UCSD-AML1 (cell line): ENCODE measurements around the gene CSNK2A2.

Source experiments
- DNase-seq: peaks from one replicate; lab custom pipeline; 2025; ENCODE audit not compliant: unreplicated experiment; lab: John Stamatoyannopoulos, UW

Gene CSNK2A2

DNA sequence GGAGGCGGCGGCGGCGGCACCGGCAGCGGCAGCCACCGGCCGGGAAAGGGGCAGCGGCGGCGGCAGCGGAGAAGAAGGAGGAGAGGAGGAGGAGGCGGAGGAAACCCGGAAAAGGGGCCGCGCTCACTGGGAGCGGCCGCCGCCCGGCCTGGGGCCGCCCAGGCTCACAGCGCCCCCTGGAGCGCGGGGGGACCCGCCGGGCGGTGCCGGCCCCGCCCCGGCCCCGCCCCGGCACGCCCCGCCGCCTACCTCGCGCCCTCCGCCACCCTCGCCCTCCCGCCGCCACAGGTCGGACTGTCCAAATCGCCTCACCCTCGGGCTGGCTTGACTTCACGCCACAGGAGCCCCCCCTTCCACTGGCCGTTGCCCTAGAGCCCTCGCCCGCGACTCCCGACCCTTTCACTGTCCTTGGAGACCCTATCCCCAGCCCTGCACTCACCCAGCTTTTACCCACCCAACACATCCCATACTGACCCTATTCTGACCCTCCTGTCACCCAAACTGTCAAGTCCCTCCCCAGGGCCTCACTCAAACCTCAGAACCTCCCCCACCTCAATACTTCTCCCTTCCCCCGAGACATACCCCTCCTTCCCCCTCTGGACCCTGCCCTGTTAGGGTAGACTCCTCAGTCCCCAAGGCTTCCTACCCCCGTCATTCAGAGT is at the start of gene CSNK2A2:
Gene CSNK2A2 (minus strand): TSS at position 85 of the 662 bp plus-strand sequence. CDS start 370 bp downstream, outside the sequence.
- peak; percentile 82 for DNase-seq

- DNase-seq: no peak
Measured at GRCh38 chr16:58243528-58244004, 45.7 kb upstream of the CSNK2A2 start.

DNA sequence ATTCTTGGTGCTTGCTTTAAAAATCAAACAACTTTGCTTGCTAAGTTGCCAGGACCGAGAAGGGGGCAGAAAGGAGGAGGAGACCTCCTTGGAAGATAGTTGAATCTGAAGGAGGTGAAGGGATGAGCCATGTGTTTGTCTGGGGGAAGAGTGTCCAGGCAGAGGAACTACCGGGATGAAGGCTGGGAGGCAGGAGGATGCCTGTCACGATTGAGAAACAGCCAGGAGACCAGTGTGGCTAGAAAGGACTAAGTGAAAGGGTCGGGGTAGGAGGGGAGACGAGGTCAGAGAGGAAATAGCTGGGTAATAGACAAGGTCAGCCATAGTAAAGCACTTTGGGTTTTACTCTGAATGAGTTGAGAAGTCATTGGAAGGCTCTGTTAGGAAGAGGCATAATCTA is 38.9 kb upstream of the CSNK2A2 start:
- no peak for DNase-seq

GRCh38 chr16:58236231-58236690 is 38.4 kb upstream of the CSNK2A2 start:
- peak; percentile 46 for DNase-seq

GRCh38 chr16:58235663-58236062 is 37.8 kb upstream of the CSNK2A2 start:
- no peak for DNase-seq

DNA sequence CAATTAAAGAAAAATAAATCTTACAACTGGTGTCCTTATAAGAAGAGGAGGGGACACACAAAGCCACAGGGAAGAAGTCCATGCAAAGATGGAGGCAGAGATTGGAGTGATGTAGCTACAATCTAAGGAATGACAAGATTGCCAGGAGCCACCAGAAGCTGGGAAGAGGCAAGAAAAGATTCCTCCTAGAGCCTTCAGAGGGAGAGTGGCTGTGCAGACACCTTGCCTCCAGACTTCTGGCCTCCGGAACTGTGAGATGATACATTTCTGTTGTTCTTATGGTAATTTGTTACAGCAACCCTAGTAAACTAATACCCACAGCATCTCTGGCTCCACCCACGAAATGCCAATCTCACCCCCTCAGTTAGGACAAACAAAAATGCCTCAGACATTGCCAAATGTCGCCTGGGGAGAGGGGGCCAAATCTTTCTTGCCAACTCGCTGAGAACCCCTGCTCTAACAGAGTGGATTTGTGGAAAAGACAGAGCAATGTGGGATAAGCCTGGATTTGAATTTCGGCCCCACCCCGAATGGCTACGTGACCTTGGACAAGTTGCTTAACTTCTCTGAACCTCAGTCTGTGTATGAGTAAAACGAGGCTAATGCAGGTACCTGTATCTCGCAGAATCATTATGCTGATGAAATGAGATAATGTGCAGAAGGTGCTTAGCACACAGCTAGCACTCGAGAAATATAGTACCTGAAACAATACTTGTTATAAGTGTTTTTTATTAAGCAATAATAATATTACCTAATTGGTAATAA is 37.1 kb upstream of the CSNK2A2 start:
- no peak for DNase-seq

DNA sequence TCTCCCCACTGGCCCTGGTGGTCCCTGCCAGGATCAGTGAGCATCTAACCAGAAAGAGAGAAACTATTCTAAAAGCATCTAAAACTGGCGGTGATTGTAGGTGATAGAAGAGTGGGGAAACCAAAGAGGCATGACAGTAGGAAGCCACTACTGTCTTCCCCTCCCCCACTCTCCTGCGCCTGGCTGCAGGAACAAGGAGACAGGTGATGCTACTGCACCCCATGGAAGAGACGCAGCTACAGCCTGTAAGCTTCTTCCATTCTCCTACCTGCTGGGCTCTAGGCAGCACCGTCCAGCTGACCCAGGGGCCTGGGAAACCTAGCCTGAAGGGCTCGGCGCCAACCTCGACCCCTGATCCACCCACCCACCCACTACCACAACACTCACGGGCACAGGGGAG is 32.4 kb upstream of the CSNK2A2 start:
- DNase-seq: no peak

GRCh38 chr16:58226790-58227189 is 28.9 kb upstream of the CSNK2A2 start:
- DNase-seq: no peak

GRCh38 chr16:58225965-58226602 is 28.2 kb upstream of the CSNK2A2 start:
- no peak for DNase-seq

DNA sequence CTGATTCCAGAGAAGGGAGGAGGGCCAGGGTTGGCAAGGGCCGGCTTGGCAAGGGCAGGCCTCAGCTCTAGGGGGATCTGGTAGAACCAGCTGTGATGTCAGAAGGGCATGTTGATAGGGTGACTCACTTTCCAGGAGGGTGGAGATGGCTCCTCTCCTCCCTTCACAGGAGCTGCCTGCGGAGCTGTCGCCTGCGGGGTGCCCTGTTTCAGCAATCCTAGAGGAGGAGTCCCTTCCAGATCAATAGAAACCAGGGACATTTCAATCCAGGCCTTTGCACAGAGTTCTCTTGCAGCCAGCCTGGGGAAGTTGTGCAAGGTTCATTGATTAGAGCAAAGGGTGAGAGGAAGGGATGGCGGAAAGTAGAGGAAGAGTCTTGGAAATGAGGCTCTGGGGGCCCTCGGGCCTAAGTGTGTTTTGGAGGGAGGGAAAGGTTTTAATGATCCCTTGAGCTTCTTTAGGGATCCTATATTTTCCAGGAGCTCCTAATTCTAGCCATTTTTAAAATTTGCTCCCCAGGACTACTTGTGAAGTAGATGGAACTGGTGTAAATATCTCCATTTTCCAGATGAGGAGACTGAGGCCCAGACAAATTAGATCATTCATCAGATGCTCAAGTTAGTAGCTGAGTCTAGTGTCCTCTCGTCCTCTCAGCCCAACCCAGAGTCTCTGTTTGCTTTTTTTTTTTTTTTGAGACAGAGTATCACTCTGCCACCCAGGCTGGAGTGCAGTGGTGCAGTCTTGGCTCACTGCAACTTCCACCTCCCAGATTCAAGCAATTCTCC is 24.8 kb upstream of the CSNK2A2 start:
- no peak for DNase-seq

DNA sequence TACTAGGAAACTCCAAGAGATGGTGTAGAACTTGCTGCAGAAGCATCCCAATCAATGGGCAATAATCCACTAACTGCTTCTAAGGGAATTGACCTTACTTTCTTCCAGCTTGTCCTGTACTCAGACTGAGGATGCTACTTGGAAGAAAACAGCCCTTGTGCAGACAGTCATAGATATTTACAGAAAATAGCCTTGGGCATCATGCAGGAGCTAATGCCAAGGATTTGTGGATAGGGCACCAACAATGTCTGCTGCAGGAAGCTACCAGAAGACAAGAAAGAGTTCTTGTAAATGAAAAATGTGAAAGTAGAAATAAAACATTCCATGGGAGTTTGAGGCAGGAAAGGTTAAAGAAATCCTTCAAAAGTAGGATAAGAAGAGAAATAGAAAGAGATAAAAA is 21.5 kb upstream of the CSNK2A2 start:
- no peak for DNase-seq

GRCh38 chr16:58218786-58219185 is 20.9 kb upstream of the CSNK2A2 start:
- no peak for DNase-seq

DNA sequence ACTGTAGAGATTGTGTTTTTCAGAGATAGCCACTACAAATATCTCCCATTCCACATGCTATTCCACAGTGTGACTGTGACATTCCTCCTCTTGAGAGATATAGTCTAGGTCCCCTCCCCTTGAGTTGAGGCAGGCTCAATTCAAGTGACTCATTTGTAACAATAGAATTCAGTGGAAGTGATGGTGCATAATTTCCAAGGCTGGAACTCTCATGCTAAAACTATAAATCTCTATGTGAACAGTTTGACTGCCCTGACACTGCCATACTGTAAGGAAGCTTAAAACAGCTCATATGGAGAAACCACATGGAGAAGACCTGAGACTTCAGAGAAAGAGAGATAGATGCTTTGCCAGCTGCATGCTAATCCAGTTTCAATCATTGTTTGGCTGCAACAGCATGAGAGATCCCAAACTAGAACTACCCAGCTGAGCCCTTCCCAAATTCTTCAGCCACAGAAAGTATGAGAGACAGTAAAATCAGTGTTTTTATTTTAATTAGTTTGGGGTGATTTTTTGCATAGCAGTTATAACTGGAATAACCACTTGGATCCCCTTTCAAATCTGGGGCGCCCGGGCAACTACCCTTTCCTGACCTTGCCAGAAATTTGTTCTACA is 19.5 kb upstream of the CSNK2A2 start:
- DNase-seq: no peak

- no peak for DNase-seq
Measured at GRCh38 chr16:58212824-58213655, 15.1 kb upstream of the CSNK2A2 start.

GRCh38 chr16:58211846-58212245 is 13.9 kb upstream of the CSNK2A2 start:
- DNase-seq: no peak

- no peak for DNase-seq
Measured at GRCh38 chr16:58211245-58211644, 13.3 kb upstream of the CSNK2A2 start.

DNA sequence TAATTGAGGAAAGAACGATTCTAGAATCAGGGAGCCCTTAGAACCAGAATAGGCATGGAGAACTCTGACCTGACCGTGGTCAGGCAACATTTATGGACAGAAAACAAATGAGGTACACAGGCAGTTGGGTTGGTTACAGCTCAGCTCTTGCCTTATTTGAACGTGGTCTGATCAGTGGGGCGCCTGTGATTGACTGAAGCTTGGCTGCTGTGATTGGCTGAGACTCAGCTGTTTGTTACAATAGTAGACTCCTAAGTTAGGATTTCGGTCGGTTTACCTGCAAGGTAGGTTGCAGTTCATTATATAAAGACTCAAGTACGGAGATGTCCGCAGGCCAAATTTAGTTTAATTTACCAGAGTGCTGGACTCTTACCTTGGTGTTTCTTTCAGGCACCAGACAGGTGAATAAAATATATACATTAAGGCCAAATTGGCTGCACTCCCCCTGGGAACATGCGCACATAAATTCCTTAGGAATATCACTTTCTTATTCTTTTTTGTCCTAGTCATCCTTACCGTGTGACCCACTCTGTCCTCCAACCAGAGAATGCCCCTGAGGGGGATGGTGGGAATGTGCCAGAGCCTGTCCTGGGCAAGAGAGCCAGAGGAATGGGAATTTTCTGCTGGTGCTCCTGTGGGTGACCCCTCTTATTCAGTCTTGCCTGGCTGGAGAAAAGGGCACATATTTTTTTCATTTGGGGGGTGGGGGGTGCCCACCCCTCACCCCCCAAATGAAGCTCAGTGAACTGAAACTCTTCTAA is 7.5 kb upstream of the CSNK2A2 start:
- no peak for DNase-seq

GRCh38 chr16:58201163-58201562 is 3.3 kb upstream of the CSNK2A2 start:
- DNase-seq: no peak
